SU-DHL-6 (cell line): ENCODE results near the gene LAMA2.
"Not testable (repeated sequence)": the region's sequence is repeated elsewhere in the genome, so short reads cannot be mapped to it uniquely, and the experiment has no call there.

Source experiments
- CTCF ChIP-seq: fragments of 200-600 bp; sonication (generic); IDR thresholded peaks from one replicate; pipeline ENCODE4 v1.5.1; 2017; ENCODE audit warnings: antibody characterized with exemption, mild to moderate bottlenecking, low read length, moderate library complexity; ENCODE audit not compliant: insufficient read depth, poor library complexity, severe bottlenecking
- EZH2phosphoT487 ChIP-seq: fragments of 200-600 bp; sonication (generic), shearing (Covaris generic); conservative IDR thresholded peaks from 2 replicates; pipeline ENCODE4 v1.6.1; 2018; ENCODE audit warnings: mild to moderate bottlenecking, antibody characterized with exemption, low read length, moderate library complexity, mixed read lengths

- TF ChIP-seq CTCF, EZH2phosphoT487: not testable (repeated sequence)
These were observed 170.2 kb downstream of the LAMA2 start for GRCh38 chr6:129053143-129053542.
